HG03039 (cell line): Measurements from ENCODE around the gene COQ4.

Source experiments
- ATAC-seq: cut with Tn5 transposase; IDR thresholded peaks from one replicate; pipeline ENCODE4 v1.9.1; 2021; ENCODE audit warnings: mild to moderate bottlenecking, moderate library complexity; ENCODE audit not compliant: unreplicated experiment

The COQ4 gene

DNA sequence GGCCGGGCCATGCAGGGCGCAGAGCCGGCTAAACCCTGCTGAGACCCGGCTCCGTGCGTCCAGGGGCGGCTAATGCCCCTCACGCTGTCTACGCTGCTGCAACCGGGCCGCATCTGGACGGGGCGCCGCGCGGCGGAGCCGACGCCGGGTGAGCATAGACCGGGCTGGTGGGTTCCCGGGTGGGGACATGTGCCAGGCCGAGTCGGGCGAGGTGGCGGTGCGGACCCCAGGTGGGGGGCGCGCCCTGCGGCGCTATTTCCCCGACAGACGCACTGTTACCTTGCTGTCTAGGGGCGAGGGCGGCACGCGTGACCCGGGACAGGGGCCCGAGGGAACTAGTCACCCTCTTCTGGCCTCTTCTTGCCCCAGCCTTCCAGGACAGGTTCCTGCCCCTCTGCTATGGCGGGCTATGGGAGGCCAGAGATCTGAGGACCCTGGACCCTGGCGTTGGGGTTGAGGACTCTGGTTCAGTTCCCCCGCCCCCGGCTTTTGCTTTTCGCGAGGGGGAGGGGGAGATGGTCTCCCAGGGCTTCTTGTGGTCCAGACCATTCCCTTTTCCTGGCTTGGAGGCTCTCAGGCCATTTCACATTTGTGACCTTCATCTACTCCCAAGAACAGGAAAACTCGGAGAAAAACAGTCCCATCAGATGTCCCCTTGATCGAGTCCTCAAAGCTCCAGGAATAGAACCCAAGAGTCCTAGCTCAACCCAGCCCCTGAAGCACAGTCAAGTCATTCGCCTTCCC lies 18.2 kb downstream of the COQ4 start:
- ATAC-seq = peak; percentile 27

DNA sequence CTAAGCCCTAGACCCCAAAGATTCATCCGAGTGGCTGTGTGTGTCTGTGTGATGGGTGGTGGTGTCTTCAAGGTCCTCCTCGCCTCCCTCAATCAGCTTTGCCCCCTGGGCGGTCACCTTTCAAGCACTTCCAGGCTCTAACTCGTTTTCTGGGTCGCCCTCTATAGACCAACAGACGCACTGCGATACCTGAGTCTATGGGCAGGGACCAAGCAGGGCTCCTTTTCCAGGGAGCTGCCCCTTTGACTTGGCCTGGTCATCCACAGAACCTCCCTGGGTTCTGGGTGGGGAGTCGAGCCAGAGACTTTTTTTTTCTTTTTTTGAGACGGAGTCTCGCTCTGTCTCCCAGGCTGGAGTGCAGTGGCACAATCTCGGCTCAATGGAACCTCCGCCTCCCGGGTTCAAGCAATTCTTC lies 18.8 kb downstream of the COQ4 start:
- no peak for ATAC-seq

DNA sequence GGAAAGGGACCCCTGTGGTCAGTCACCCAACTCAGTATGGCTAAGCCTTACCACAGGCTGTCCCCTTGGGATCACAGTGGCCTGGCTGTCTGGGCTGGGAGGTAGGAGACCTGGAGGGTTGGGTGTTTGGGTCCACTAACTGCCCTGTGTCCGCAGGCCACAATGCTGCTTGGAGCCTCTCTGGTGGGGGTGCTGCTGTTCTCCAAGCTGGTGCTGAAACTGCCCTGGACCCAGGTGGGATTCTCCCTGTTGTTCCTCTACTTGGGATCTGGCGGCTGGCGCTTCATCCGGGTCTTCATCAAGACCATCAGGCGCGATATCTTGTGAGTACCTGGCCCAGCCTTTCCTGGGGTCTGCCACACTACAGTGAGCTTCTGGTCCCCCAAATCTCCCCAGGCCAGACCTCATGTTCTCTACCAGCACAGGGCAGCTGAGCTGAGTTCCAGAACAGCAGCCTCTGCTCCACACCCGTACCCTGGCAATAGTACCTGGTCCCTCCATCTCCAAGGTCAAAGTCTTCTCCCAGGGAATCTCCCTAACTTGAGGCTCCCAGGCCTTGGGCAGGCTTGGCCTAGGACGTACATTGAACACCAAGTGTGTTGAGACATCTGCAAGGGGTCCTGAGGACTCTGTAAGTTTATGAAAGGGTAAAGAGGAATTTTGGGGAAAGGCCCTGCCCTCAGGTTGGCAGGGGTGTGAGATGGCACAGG lies 20.5 kb downstream of the COQ4 start:
- ATAC-seq = no peak

DNA sequence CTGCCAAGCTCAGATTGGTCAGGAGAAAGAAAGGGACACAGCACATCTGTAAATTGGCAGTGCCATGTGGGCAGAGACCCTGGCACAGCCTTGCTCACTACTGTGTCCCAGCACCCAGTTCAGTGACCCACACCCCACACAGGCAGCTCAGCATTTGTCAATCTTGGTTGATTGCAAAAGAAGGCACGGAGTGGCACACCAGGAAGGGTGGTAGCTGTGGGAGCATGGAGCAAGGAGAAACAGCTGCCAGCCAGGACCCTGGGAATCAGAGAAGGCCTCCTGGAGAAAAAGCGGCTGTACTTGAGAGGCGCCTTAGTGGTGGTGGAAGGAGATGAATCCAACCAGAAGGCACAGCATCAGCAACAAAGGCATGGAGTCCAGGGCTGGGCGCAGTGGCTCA lies 21.2 kb downstream of the COQ4 start:
- ATAC-seq = no peak

DNA sequence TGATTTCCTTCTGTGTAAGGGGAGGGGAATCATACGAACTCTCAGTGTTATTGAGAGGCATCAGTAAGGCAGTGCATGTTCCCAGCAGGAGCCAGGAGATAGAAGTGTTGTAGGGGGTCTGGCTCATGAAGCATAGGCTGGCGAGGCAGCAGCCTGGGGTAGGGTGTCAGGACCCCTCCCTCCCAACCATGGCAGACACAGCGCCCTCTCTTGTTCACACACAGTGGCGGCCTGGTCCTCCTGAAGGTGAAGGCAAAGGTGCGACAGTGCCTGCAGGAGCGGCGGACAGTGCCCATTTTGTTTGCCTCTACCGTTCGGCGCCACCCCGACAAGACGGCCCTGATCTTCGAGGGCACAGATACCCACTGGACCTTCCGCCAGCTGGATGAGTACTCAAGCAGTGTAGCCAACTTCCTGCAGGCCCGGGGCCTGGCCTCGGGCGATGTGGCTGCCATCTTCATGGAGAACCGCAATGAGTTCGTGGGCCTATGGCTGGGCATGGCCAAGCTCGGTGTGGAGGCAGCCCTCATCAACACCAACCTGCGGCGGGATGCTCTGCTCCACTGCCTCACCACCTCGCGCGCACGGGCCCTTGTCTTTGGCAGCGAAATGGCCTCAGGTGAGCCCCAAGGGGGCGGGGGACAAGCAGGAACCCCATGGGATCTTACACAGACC lies 22.4 kb downstream of the COQ4 start:
- ATAC-seq = no peak

DNA sequence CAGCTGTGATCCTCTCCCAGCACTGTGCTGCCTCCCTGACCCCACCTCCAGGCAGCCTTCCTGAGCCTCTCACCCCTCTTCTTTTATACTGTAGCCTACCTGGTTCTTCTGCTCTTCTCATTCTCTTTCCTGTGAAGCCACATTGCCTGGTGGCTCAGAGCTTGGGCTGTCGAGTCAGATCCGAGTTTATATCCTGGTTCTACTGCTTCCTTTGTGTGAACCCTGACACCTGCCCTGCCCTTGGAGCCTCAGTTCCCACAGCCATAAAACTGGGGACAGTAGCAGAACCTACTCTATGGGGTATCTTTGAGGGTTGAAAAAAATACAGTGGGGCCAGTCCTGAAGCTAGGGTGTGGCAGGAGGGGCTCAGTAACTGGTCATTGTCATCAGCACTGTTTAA lies 26.5 kb downstream of the COQ4 start:
- no peak for ATAC-seq

DNA sequence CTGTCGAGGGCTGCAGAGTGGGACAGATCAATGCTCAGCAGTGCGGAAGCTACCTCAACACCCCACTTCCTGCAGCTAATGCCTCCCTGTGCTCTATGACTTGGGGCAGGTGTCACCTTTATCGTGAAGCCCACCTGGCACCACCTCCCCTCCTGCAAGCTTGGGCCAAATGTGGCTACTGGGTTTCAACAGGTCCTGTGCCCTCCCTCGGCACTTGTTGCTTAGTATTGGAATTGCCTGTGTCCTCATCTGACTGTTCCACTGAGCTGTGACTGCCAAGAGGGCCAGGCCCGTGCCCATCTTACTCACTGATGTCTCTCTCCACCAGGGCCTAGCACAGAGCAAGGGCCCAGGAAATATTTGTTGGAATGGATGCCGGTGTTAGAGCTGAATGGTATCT lies 27.1 kb downstream of the COQ4 start:
- no peak for ATAC-seq

DNA sequence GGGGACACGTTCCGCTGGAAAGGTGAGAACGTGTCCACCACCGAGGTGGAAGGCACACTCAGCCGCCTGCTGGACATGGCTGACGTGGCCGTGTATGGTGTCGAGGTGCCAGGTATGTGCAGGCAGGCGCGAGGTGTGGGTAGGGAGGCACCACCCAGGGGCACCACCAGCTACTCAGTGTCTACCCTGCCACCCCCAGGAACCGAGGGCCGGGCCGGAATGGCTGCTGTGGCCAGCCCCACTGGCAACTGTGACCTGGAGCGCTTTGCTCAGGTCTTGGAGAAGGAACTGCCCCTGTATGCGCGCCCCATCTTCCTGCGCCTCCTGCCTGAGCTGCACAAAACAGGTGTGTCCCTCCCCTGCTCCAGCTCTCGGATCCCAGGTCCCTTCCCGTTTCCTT lies 32.8 kb downstream of the COQ4 start:
- ATAC-seq = no peak

DNA sequence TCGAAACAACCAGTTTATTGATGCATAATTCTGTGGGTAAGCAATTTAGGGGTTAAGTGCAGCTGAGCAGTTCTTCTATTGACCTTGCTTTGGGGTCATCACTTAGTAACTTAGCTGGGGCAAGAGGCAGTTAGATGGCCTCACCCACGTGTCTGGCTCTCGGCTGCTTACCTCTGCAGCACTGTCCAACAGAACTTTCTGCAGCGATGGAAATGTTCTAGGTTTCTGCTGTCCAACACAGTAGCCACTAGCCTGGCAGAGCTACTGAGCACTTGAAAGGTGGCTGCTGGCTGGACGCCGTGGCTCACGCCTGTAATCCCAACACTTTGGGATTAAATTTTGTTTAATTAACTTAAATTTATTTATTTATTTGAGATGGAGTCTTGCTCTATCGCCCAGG lies 35.5 kb downstream of the COQ4 start:
- no peak for ATAC-seq

DNA sequence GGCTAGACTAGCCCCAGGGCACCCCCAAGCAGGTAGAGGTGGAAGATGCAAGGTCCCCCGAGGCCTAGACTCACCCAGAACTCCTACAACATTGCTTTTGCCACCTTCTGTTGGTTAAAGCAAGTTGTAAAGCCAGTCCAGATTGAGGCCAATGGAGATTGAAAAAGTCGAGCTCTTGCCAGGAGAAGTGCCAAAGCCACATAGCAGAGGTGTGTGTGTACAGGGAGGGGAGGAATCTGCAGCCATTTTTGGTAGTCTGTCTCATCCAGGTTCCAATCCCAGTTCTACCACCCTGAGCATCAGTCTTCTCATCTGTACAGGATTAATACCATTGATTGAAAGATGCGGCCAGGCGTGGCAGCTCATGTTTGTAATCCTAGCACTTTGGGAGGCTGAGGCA lies 36.2 kb downstream of the COQ4 start:
- ATAC-seq = no peak

DNA sequence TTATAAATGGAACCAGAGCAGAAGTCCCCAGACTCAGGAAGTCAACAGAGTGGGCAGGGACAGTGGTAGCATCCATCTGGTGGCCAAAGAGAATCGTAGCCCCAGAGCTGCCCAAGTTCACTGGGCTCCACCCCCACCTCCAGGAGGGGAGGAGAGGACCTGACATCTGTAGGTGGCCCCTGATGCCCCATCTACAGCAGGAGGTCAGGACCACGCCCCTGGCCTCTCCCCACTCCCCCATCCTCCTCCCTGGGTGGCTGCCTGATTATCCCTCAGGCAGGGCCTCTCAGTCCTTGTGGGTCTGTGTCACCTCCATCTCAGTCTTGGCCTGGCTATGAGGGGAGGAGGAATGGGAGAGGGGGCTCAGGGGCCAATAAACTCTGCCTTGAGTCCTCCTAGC lies 38.2 kb downstream of the COQ4 start:
- ATAC-seq = no peak

DNA sequence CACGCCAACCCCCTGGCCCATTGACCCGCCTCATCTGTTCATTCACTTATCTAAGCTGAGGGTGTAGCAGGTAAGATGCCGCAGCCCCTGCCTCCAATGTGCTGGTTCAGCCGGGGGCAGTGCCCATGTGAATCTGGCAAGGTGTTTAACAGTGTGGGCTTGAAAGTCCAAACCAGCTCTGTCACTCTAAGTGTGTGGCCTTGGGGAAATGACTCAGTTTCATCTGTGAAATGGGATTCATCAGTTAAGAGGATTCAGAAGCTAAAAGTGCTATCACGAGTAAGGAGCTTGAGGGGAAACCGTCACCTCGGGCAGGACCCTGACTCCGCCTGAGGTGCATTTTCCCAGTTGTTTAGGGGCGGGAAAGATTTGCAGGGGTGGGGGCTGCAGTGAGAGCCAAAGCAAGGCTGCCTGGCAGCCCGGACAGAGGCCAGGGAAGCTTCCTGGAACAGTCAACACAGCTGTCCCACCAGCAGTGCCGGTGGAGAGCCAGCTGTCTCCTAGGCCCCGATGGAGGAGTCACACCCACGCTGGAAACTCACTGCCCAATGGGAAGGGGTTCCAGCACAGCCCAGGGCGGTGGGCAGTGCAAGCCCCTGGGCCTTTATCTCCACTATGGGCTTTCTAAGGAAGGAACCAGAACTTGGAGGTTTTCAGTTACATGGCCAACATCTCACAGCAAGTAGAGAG lies 38.8 kb downstream of the COQ4 start:
- no peak for ATAC-seq

DNA sequence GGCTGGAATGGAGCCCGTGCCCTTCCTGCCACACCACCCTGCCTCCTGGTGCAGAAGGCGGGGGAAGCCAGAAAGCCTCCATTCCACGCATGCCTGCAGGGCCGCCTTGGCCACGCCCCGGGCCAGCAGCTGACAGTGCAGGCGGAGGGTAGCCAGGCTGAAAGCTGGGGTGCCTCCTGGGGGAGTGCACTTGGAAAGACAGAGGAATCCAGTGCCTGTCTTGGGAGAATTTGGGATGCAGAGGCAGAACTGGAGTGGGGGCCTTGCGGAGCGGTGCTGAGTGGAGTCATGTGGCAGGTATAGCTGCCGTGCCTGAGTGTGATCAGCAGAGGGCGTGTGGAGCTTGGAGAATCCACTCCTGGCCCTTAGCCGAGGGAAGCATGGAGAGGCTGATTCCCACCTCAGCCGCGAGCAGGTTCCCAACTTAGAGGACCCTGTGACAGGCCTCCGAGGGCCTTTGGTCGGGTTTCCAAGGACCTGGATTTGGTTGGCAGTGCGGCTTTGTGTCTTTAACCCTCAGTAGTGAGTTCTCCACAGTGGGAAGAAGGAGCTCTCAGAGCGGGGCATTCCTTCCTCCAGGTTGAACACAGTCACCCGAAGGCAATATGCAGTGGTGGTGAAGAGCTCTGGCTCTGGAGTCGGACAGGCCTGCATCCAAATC lies 39.5 kb downstream of the COQ4 start:
- no peak for ATAC-seq

DNA sequence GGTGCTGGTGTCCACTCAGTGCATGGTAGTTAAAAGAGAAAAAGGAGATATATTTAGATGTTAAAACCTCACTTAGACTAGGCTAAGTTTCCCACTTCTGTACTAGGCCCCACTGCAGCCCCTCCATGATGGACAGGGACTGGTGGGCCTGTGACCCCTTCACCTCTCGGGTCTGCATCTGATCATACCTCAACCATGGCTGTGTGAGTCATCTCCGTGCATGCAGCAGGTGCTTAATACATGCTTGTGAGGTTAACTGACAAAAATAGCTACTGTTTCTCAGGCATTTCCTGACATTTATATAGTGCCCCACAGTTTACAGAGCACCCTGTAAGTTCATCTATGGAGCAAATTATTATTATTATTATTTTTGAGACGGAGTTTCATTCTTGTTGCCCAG lies 40.1 kb downstream of the COQ4 start:
- ATAC-seq = no peak

DNA sequence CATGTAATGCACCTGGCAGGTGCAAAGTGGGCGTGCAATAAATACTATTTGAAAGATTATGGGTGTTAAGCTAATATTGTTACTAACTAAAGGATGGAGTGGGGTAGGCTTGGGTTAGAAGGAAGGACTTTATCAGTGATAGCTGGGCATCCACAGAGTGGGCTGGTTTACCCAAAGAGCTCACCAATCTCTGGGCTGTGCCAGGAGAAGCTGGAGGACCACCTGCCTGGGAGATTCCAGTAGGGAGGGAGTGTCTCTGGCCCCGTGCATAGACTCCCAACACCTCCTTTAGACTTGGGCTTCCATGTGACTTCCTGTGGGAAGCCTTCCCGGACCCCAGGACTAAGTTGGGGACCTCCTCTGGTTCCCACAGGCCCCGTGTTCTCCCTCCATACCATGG lies 42.9 kb downstream of the COQ4 start:
- ATAC-seq = no peak

DNA sequence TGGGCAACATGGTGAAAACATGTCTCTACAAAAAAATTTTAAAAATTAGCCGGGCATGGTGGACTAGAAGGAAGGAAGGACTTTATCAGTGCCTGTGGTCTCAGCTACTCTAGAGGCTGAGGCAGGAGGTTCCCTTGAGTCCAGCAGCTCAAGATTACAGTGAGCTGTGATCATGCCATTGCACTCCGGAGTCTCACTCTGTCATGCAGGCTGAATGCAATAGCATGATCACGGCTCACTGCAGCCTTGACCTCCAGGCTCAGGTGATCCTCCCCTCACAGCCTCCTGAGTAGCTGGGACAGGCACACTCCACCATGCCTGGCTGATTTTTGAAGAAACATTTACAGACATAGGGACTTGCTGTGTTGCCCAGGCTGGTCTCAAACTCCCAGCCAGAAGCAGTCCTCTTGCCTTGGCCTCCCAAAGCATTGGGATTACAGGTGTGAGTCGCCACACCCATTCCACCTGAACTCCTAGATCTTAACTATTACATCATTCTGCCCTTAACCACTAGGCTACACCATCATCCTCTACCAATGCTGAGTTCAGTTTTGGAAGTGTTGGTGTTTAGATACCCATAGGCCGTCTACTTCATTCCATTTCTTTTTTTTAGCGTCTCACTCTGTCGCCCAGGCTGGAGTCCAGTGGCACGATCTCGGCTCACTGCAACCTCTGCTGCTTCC lies 46.5 kb downstream of the COQ4 start:
- no peak for ATAC-seq

DNA sequence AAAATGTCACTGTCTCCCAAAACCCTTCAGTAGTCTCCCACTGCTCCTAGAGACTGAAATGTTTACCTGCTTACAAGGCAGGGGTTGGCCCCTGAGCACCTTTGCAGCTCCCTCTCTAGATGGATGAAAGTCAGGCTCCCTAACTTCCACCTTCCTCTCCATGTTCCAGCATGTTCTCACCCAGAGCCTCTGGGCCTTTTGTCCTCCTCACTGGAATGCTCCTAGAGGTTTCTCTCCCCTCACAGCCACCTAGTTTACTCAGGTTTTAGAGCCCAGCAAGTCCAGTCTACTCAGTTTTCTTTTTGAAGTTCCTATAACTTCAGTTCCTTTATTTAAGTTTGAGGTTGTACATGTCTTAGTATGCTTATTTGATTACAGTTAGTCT lies 47.7 kb downstream of the COQ4 start:
- ATAC-seq = no peak

DNA sequence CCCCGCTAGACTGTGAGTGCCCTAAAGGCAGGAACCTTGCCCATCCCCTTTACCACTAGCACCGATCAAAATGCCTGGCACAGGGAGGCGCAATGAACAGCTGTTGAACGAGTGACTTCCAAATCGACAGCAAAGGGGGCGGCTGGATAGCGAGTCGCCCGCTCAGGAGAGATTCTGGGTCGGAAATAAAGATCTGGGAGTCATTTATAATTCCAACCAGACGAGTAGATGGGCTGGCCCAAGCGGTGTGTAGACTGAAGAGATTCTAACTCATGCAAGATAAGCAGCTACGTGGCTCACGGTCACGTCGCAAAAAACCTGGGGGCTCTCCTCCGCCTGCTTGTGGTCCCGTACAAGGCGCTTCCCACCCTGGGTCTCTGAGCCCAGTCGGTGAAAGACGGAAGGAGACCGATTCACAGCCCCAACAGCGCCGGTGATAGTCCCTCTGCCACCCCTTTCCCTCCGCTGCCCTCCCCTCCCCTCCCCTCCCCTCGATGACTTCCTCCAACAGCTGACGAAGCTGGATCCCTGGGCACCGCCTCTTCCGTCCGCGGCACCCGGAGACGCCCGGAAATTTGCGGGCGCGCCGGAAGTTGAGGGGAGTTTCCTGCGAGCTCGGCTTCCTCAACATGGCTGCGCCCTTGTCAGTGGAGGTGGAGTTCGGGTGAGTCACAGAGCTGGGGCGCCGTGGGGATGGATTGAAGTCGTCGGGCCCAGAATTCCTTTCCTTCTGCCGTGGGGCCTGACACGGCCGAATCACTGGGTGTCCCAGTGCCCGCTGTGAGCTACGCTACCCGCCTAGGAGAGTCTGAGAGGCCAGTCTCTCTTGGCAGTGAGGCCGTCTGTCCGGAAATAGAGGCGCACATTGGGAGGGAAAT lies 48.4 kb downstream of the COQ4 start, which contains the start of gene URM1:
TSS of gene URM1 (plus strand) at position 623 of the 878 bp plus-strand sequence. CDS start at position 630, 7 bp downstream.
- peak; percentile 84 for ATAC-seq

DNA sequence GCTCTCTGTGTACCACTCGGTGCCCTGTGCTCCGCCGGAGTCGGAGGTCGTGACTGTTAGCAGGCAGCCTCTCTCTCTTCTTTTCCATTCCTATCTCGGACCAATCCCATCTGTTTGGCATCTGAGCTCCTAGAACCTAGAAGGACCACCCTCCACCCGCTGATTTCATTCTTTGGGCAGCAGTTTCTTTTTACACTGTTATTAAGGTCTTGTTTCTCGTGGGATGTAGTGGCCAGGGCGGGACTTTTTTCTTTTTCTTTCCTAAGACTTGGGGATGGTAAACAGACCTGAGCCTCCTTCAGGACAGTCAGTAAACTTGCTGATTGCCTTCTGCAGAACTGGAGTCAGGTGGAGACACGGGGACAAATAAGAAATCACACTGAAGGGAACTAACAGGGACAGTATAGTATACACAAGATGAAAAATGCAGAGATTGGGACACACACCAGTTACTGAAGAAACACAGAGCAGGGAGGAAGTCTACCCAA lies 49.0 kb downstream of the COQ4 start:
- ATAC-seq = no peak
